ENCODE results near the gene PCNX4. TPM values are rescaled to one million over a fixed set of nuclear protein-coding genes. Genes with fewer than 3 reads are reported as not detected.
A peak's percentile ranks its signal among the peaks of the same experiment; 100 is the strongest.

The PCNX4 gene
- total and polyA plus RNA-seq, 8 donors: 6.8 to 105 (median 30.7) TPM

GRCh38 chr14:60092526-60092920 is 800 bp downstream of the PCNX4 start:
- Histone ChIP-seq H3K4me3 (peak overlapping the region; percentile 61 to 72 (median 66)), H3K36me3 (peaks cover 0 to 5% (median 2%) of the 10 kb centered on the region in 4 donors), H3K27me3 (no peaks in the 10 kb centered on the region), H3K9me3 (no peaks in the 10 kb centered on the region), H3K27ac (peak overlapping the region; percentile 97 to 99 (median 99)), H3K4me1 (peaks cover 15 to 43% (median 32%) of the 10 kb centered on the region in 4 donors)
- DNase-seq: peak in 1 of 2 donors; percentile 73
- TF ChIP-seq, protein P1, sequence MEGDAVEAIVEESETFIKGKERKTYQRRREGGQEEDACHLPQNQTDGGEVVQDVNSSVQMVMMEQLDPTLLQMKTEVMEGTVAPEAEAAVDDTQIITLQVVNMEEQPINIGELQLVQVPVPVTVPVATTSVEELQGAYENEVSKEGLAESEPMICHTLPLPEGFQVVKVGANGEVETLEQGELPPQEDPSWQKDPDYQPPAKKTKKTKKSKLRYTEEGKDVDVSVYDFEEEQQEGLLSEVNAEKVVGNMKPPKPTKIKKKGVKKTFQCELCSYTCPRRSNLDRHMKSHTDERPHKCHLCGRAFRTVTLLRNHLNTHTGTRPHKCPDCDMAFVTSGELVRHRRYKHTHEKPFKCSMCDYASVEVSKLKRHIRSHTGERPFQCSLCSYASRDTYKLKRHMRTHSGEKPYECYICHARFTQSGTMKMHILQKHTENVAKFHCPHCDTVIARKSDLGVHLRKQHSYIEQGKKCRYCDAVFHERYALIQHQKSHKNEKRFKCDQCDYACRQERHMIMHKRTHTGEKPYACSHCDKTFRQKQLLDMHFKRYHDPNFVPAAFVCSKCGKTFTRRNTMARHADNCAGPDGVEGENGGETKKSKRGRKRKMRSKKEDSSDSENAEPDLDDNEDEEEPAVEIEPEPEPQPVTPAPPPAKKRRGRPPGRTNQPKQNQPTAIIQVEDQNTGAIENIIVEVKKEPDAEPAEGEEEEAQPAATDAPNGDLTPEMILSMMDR (IDR thresholded peaks at IDR 0.05): no peak
- no peak for TF ChIP-seq EP300 (IDR thresholded peaks at IDR 0.05)
- TF ChIP-seq POLR2A (IDR thresholded peaks at IDR 0.05): no peak
- TF ChIP-seq POLR2AphosphoS5 (IDR thresholded peaks at IDR 0.05): no peak
- 0 to 1% (median 0%) methylated on average over 14 of the region's 14 CpGs for WGBS, 5 donors
- intact Hi-C loops (cut with DNase I; ENCODE audit: low total_unique reads): loop anchor here (10.0 kb wide), 1 partner anchor 72 kb away; the partner anchor contains the start of gene DHRS7

GRCh38 chr14:60093080-60093479 is 1.4 kb downstream of the PCNX4 start:
- H3K4me3 ChIP-seq: peak overlapping the region; percentile 61 to 72 (median 66)
- intact Hi-C loops (cut with DNase I; ENCODE audit: low total_unique reads): loop anchor here (10.0 kb wide), 1 partner anchor 72 kb away; the partner anchor contains the start of gene DHRS7
- peaks cover 15 to 43% (median 32%) of the 10 kb centered on the region in 4 donors for H3K4me1 ChIP-seq
- no peaks in the 10 kb centered on the region for H3K27me3 ChIP-seq
- no peaks in the 10 kb centered on the region for H3K9me3 ChIP-seq
- TF ChIP-seq, protein P1 (IDR thresholded peaks at IDR 0.05): no peak
- TF ChIP-seq EP300 (IDR thresholded peaks at IDR 0.05): no peak
- TF ChIP-seq POLR2AphosphoS5 (IDR thresholded peaks at IDR 0.05): no peak
- TF ChIP-seq POLR2A (IDR thresholded peaks at IDR 0.05): no peak
- DNase-seq: no peak
- peak overlapping the region in 4 of 5 donors; percentile 97 to 99 (median 99) for H3K27ac ChIP-seq
- H3K36me3 ChIP-seq: peaks cover 0 to 10% (median 7%) of the 10 kb centered on the region in 4 donors
- whole genome bisulfite sequencing, 5 donors: 16 to 25% (median 22%) methylated on average over 3 of the region's 3 CpGs

- H3K36me3 ChIP-seq: peaks cover 0 to 11% (median 11%) of the 10 kb centered on the region in 4 donors
- peaks cover 15 to 43% (median 32%) of the 10 kb centered on the region in 4 donors for H3K4me1 ChIP-seq
- TF ChIP-seq EP300 (IDR thresholded peaks at IDR 0.05): no peak
- no peak for TF ChIP-seq POLR2AphosphoS5 (IDR thresholded peaks at IDR 0.05)
- TF ChIP-seq, protein P1 (IDR thresholded peaks at IDR 0.05): no peak
- no peak for TF ChIP-seq POLR2A (IDR thresholded peaks at IDR 0.05)
- no peaks in the 10 kb centered on the region for H3K27me3 ChIP-seq
- intact Hi-C loops (cut with DNase I; ENCODE audit: low total_unique reads): loop anchor here (10.0 kb wide), 1 partner anchor 71 kb away; the partner anchor contains the start of gene DHRS7
- DNase-seq: no peak
- peak overlapping the region in 4 of 5 donors; percentile 97 to 99 (median 99) for H3K27ac ChIP-seq
- H3K4me3 ChIP-seq: peak overlapping the region; percentile 61 to 72 (median 66)
- no peaks in the 10 kb centered on the region for H3K9me3 ChIP-seq
These were observed 1.9 kb downstream of the PCNX4 start for GRCh38 chr14:60093606-60094005.

GRCh38 chr14:60094306-60094897 is 2.7 kb downstream of the PCNX4 start:
- Histone ChIP-seq H3K4me1 (peaks cover 15 to 43% (median 32%) of the 10 kb centered on the region in 4 donors), H3K4me3 (no peak overlapping the region), H3K36me3 (peaks cover 0 to 11% (median 11%) of the 10 kb centered on the region in 4 donors), H3K27me3 (no peaks in the 10 kb centered on the region), H3K27ac (peak overlapping the region in 1 of 5 donors; percentile 99), H3K9me3 (no peaks in the 10 kb centered on the region)
- intact Hi-C loops (cut with DNase I; ENCODE audit: low total_unique reads): loop anchor here (10.0 kb wide), 1 partner anchor 70 kb away; the partner anchor contains the start of gene DHRS7
- TF ChIP-seq POLR2A (IDR thresholded peaks at IDR 0.05) (no peak), EP300 (IDR thresholded peaks at IDR 0.05) (no peak), POLR2AphosphoS5 (IDR thresholded peaks at IDR 0.05) (no peak)
- TF ChIP-seq, protein P1 (IDR thresholded peaks at IDR 0.05): no peak
- peak in 1 of 2 donors; percentile 26 for DNase-seq
- WGBS, 5 donors: 52 to 79% (median 68%) methylated on average over 5 of the region's 5 CpGs

Measured in stomach (tissue), 9 donors.